WTC11 (cell line): ENCODE data around the gene PTH1R. TPM values are rescaled to one million over a fixed set of nuclear protein-coding genes. Genes with fewer than 3 reads are reported as not detected.

ENCODE experiments used
- ATAC-seq: fragments of 200-7000 bp; cut with Tn5 transposase; 2 replicates; pipeline ENCODE4 v1.10.0; 2021; ENCODE audit warnings: mild to moderate bottlenecking, moderate library complexity
- CTCF ChIA-PET: fragments of 300-600 bp; sonication (Branson Sonifier 250); formaldehyde crosslinking; loops from one replicate; lab custom pipeline; 2021; ENCODE audit warnings: antibody characterized with exemption; lab: Charles Lee
- POLR2A ChIA-PET: fragments of 350-600 bp; sonication (Branson Sonifier 250); formaldehyde crosslinking; loops from one replicate; lab custom pipeline; 2021; ENCODE audit warnings: antibody characterized with exemption; lab: Charles Lee
- DNase-seq: peaks from one replicate; pipeline ENCODE4 v3.0.0; 2021; ENCODE audit warnings: low spot score
- H3K27ac Mint-ChIP-seq: 2 replicates; pipeline ENCODE4 v1.8.0; 2021; ENCODE audit warnings: mixed read lengths
- H3K27me3 Mint-ChIP-seq: 2 replicates; pipeline ENCODE4 v1.8.0; 2021; ENCODE audit warnings: low read depth, mild to moderate bottlenecking, moderate library complexity, mixed read lengths
- H3K36me3 Mint-ChIP-seq: 2 replicates; pipeline ENCODE4 v1.8.0; 2021; ENCODE audit warnings: mixed read lengths
- H3K4me1 Mint-ChIP-seq: 2 replicates; pipeline ENCODE4 v1.8.0; 2022; ENCODE audit warnings: mixed read lengths
- H3K4me3 Mint-ChIP-seq: 2 replicates; pipeline ENCODE4 v1.8.0; 2021; ENCODE audit warnings: mild to moderate bottlenecking, moderate library complexity, mixed read lengths
- H3K9me3 Mint-ChIP-seq: 2 replicates; pipeline ENCODE4 v1.8.0; 2021; ENCODE audit warnings: mixed read lengths
- AFF4 ChIP-seq: sonication (generic); formaldehyde crosslinking; IDR thresholded peaks from 2 replicates; pipeline ENCODE4 v1.8.1; 2023; ENCODE audit warnings: mild to moderate bottlenecking, missing genetic modification reagents, borderline replicate concordance
- ATF6 ChIP-seq: sonication (generic); formaldehyde crosslinking; IDR thresholded peaks from 2 replicates; pipeline ENCODE4 v1.8.1; 2023; ENCODE audit warnings: mild to moderate bottlenecking, missing genetic modification reagents
- CREB1 ChIP-seq: sonication (generic); formaldehyde crosslinking; IDR thresholded peaks from 2 replicates; pipeline ENCODE4 v1.8.0; 2023; ENCODE audit warnings: mild to moderate bottlenecking, missing genetic modification reagents
- GRHL2 ChIP-seq: fragments of 250-450 bp; sonication (Bioruptor Pico); IDR thresholded peaks from 2 replicates; pipeline ENCODE4 v1.8.0; 2022; ENCODE audit warnings: mild to moderate bottlenecking, moderate library complexity; ENCODE audit not compliant: insufficient replicate concordance, severe bottlenecking
- IRF2 ChIP-seq: sonication (generic); formaldehyde crosslinking; IDR thresholded peaks from 2 replicates; pipeline ENCODE4 v1.8.0; 2022; ENCODE audit warnings: low read depth, missing genetic modification reagents, borderline replicate concordance
- JAZF1 ChIP-seq: fragments of 250-450 bp; sonication (Bioruptor Pico); IDR thresholded peaks from 2 replicates; pipeline ENCODE4 v1.9.0; 2021; ENCODE audit warnings: moderate library complexity, mild to moderate bottlenecking, inconsistent platforms
- KAT7 ChIP-seq: sonication (generic); formaldehyde crosslinking; IDR thresholded peaks from 2 replicates; pipeline ENCODE4 v1.8.1; 2023; ENCODE audit warnings: missing genetic modification reagents, mild to moderate bottlenecking, borderline replicate concordance
- MXD4 ChIP-seq: fragments of 250-450 bp; sonication (Bioruptor Pico); IDR thresholded peaks from 2 replicates; pipeline ENCODE4 v1.8.0; 2021; ENCODE audit warnings: mild to moderate bottlenecking, moderate library complexity, borderline replicate concordance
- NFE2L1 ChIP-seq: sonication (generic); formaldehyde crosslinking; IDR thresholded peaks from 2 replicates; pipeline ENCODE4 v1.8.1; 2023; ENCODE audit warnings: missing genetic modification reagents
- PREB ChIP-seq: sonication (generic); formaldehyde crosslinking; IDR thresholded peaks from 2 replicates; pipeline ENCODE4 v1.8.1; 2022; ENCODE audit warnings: mild to moderate bottlenecking, missing genetic modification reagents, moderate library complexity, borderline replicate concordance
- RELA ChIP-seq: sonication (generic); formaldehyde crosslinking; IDR thresholded peaks from 2 replicates; pipeline ENCODE4 v1.8.1; 2022; ENCODE audit warnings: missing genetic modification reagents, mild to moderate bottlenecking, borderline replicate concordance
- SMAD3 ChIP-seq: sonication (generic); formaldehyde crosslinking; IDR thresholded peaks from 2 replicates; pipeline ENCODE4 v1.8.0; 2022; ENCODE audit warnings: missing genetic modification reagents, mild to moderate bottlenecking, borderline replicate concordance
- USF1 ChIP-seq: sonication (generic); formaldehyde crosslinking; IDR thresholded peaks from 2 replicates; pipeline ENCODE4 v1.8.0; 2022; ENCODE audit warnings: mild to moderate bottlenecking, missing genetic modification reagents
- ZNF232 ChIP-seq: sonication (generic); formaldehyde crosslinking; IDR thresholded peaks from 2 replicates; pipeline ENCODE4 v1.8.0; 2022; ENCODE audit warnings: mild to moderate bottlenecking, missing genetic modification reagents
- ZNF416 ChIP-seq: fragments of 250-450 bp; sonication (Bioruptor Pico); IDR thresholded peaks from 2 replicates; pipeline ENCODE4 v1.9.0; 2021; ENCODE audit warnings: mild to moderate bottlenecking, inconsistent platforms
- ZNF532 ChIP-seq: fragments of 250-450 bp; sonication (Bioruptor Pico); IDR thresholded peaks from 2 replicates; pipeline ENCODE4 v1.9.0; 2021; ENCODE audit warnings: mild to moderate bottlenecking, borderline replicate concordance
- total RNA-seq: library from RNA; stranded (reverse); gene quantifications from 3 replicates; pipeline ENCODE4 v1.2.3, GENCODE V29; 2021

PTH1R gene
- total RNA-seq, 1 experiment from 2014 or later: 12.0 TPM

- POLR2A ChIA-PET: no interaction called here
- DNase-seq: no peak
- Mint-ChIP-seq H3K4me1 (no peaks in the 10 kb centered on the region), H3K27me3 (no peaks in the 10 kb centered on the region), H3K36me3 (no peaks in the 10 kb centered on the region), H3K9me3 (no peaks in the 10 kb centered on the region), H3K27ac (no peak overlapping the region), H3K4me3 (no peak overlapping the region)
- CTCF ChIA-PET: no interaction called here
- TF ChIP-seq ZNF532 (CRISPR knock-in tag): no peak
- no peak for TF ChIP-seq AFF4 (CRISPR knock-in tag)
- TF ChIP-seq PREB (CRISPR knock-in tag): no peak
- TF ChIP-seq ZNF232 (CRISPR knock-in tag): no peak
- no peak for TF ChIP-seq CREB1 (CRISPR knock-in tag)
- TF ChIP-seq ZNF416 (CRISPR knock-in tag): no peak
- TF ChIP-seq IRF2: no peak
- no peak for TF ChIP-seq MXD4
- no peak for TF ChIP-seq KAT7 (CRISPR knock-in tag)
- no peak for TF ChIP-seq GRHL2 (CRISPR knock-in tag)
- no peak for TF ChIP-seq SMAD3 (CRISPR knock-in tag)
- no peak for TF ChIP-seq USF1 (CRISPR knock-in tag)
- no peak for TF ChIP-seq NFE2L1 (CRISPR knock-in tag)
- no peak for TF ChIP-seq JAZF1 (CRISPR knock-in tag)
- TF ChIP-seq RELA: no peak
- no peak for TF ChIP-seq ATF6
- ATAC-seq: no peak
Measured at GRCh38 chr3:46907271-46907670, 29.8 kb downstream of the PTH1R start.
